Spleen (tissue), 7 donors: ENCODE measurements around the gene CDHR3.

Experiments
- POLR2A ChIP-seq, 3 donors: fragments of 450-650 bp; IDR thresholded peaks; one replicate each; pipeline ENCODE4 v1.5.1; 2017; ENCODE audit warnings: antibody characterized with exemption in 3 of 3, mild to moderate bottlenecking in 1 of 3
- POLR2AphosphoS5 ChIP-seq, 3 donors: sonication (generic); formaldehyde crosslinking; IDR thresholded peaks; one replicate each; pipeline ENCODE4 v1.5.1; 2017; ENCODE audit warnings: antibody characterized with exemption in 3 of 3
- TF ChIP-seq, protein P1 (sequence below), 11 experiments: fragments of 200-600 bp in 7 of 11; fragments of 450-650 bp in 4 of 11; sonication (generic) in 4 of 11; IDR thresholded peaks in 8 of 11; conservative IDR thresholded peaks in 3 of 11; 1 replicate in 7 of 11; 2 replicates in 4 of 11; pipeline versions ENCODE4 v1.4.0 to v1.8.0; 2016 to 2021; ENCODE audit warnings: antibody characterized with exemption in 11 of 11, inconsistent platforms in 4 of 11, mild to moderate bottlenecking in 1 of 11
- donor health status: DM: no; HTN: no; CAD: no; lungs with moderate emphysema.
- donor health status: DM: no; HTN: no; CAD: no.
- donor health status: DM: no; HTN: no; CAD: no.

- TF ChIP-seq, protein P1, sequence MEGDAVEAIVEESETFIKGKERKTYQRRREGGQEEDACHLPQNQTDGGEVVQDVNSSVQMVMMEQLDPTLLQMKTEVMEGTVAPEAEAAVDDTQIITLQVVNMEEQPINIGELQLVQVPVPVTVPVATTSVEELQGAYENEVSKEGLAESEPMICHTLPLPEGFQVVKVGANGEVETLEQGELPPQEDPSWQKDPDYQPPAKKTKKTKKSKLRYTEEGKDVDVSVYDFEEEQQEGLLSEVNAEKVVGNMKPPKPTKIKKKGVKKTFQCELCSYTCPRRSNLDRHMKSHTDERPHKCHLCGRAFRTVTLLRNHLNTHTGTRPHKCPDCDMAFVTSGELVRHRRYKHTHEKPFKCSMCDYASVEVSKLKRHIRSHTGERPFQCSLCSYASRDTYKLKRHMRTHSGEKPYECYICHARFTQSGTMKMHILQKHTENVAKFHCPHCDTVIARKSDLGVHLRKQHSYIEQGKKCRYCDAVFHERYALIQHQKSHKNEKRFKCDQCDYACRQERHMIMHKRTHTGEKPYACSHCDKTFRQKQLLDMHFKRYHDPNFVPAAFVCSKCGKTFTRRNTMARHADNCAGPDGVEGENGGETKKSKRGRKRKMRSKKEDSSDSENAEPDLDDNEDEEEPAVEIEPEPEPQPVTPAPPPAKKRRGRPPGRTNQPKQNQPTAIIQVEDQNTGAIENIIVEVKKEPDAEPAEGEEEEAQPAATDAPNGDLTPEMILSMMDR (IDR thresholded peaks at IDR 0.05 in 8 of 11, conservative IDR thresholded peaks at IDR 0.05 in 3 of 11), result no peak
- TF ChIP-seq POLR2AphosphoS5 (IDR thresholded peaks at IDR 0.05) (no peak), POLR2A (IDR thresholded peaks at IDR 0.05) (no peak)
Observed at GRCh38 chr7:105980645-105981396, 17.8 kb downstream of the CDHR3 start.
